HCEC 1CT (cell line): Measurements from ENCODE around the gene TBC1D22B.

Experiments used
- DNase-seq: peaks from one replicate; pipeline ENCODE4 v3.0.0-alpha.2; 2017

The TBC1D22B gene

GRCh38 chr6:37362101-37362828 lies 104.7 kb downstream of the TBC1D22B start:
- DNase-seq = no peak

DNA sequence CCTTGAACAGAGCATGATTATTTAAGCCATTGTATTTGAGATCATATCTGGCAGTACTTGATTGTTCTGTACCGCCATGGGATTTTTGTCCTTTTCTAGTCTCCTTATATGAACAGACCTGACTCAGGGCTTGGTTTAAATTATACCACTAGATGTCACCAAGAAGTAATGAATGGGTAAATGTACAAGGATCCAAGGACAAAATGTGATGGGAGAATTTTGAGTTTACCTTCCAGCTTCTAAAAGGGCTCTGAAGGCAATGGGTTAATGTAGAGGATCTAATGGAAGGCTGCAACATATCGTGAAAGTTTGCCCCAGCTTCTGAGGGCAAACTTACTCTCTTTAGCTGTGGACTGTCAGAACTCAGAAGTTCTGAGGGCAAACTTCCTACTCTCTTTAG lies 108.2 kb downstream of the TBC1D22B start:
- peak; percentile 3 for DNase-seq

DNA sequence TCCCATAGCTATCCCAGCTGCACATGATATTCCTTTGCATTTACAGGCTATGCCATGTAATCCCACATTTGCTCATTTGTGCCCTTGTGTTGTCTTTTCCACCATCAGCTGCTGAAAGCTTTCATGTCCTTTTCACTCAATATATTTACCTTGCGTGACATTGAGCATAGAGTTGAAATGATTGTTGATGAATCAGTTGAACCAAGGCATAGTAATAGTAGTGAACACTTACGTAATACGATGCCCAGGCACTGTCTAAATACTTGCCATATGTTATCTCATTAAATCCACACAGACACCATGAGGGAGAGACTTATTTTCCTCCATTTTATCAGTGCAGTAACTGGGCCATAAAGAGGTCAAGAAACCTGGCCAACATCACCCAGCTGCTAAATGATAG lies 109.3 kb downstream of the TBC1D22B start:
- no peak for DNase-seq

DNA sequence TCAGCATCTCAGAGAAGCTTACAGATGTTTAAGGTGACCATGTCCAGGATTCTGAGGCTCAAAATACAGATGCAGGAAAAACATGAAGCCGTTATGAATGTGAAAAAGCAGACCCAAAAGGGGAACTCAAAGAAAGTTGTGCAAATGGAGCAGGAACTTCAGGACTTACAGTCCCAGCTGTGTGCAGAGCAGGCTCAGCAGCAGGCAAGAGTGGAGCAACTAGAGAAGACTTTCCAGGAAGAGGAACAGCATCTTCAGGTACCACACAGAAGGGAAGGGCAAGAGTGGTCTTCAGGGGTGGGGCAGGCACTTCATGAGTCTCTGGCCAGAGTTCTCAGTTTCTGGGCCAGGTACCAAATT lies 111.4 kb downstream of the TBC1D22B start:
- DNase-seq = no peak

- DNase-seq = no peak
Observed at GRCh38 chr6:37369321-37370201, 112.0 kb downstream of the TBC1D22B start.

GRCh38 chr6:37371154-37372083 lies 113.8 kb downstream of the TBC1D22B start:
- DNase-seq = no peak

- no peak for DNase-seq
Observed at GRCh38 chr6:37372116-37372515, 114.5 kb downstream of the TBC1D22B start.

DNA sequence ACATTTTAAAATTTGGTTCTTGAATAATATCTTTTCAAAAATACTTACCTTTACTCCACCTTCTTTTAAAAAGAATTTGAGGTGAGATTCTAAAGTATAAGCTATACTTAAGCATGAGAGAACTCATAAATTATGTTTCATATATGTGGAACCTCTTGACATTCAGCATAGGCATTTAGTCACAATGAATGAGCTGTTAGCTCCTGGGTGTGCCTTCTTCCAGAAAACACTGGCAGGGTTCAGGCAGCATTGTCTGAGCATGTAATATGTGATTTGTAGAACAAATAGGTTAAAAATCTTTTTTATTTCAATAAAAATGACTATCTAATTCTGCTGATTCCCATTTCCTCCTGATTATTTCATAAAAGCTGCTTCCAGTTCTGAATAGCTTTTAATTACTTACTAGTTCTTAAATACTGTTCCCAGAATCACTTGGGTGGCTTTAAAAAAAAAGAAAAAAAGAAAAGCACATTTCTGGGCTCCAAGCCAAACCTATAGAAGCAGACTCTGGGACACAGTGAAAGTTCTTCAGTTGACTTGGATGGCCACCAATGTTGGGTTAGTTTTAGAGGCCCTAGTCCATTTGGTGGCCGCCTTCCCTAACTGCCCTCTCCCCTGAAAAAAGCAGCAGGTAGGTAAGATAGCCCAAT lies 116.4 kb downstream of the TBC1D22B start:
- DNase-seq = no peak

DNA sequence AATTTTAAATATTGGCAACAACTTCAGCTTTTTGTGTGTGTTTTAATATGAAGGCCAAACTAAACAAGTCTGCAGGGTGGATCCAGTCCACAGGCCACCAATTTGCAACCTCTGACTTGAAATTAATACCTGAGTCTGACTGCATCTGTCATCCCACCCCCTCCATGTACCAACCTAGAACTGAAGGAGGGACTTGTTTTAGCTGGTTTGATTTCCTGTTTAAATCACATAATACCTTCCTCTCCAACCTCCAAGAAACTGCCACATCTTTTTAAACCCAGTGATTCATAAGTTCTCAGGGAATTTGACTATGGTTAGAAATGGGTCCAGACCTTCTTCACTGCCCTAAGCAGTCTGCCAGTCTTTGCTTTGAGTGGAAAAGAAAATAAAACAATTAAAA lies 117.8 kb downstream of the TBC1D22B start:
- no peak for DNase-seq

- no peak for DNase-seq
Observed at GRCh38 chr6:37376078-37376743, 118.6 kb downstream of the TBC1D22B start.

DNA sequence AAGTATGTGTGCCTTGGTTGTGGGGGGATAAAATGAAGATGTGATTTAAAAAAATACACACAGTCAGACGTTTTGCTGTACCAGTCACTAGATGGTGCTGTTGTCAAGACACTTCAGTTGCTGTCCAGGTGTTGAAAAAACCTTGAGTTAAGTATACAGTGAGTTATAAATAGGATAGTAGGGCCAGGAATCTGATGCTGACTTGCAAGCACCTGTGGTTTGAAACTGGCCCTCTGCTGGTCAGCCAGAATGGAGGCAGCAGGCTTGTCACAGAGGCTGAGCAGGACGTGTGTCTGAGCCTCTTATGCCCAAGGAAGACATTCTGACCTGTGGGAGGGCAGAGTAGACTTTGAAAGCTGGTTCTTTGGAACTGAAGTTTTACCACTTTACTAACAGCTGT lies 124.0 kb downstream of the TBC1D22B start:
- peak; percentile 54 for DNase-seq
